SK-N-DZ (cell line): Measurements from ENCODE around the gene EIF2S2.

Experiments
- DNase-seq: peaks from one replicate; pipeline ENCODE4 v3.0.0-alpha.2; 2015; ENCODE audit warnings: low spot score

Gene EIF2S2

GRCh38 chr20:34065260-34065659, 46.8 kb downstream of the EIF2S2 start:
- DNase-seq = no peak

- no peak for DNase-seq
These were observed 47.8 kb downstream of the EIF2S2 start for GRCh38 chr20:34064286-34064685.

DNA sequence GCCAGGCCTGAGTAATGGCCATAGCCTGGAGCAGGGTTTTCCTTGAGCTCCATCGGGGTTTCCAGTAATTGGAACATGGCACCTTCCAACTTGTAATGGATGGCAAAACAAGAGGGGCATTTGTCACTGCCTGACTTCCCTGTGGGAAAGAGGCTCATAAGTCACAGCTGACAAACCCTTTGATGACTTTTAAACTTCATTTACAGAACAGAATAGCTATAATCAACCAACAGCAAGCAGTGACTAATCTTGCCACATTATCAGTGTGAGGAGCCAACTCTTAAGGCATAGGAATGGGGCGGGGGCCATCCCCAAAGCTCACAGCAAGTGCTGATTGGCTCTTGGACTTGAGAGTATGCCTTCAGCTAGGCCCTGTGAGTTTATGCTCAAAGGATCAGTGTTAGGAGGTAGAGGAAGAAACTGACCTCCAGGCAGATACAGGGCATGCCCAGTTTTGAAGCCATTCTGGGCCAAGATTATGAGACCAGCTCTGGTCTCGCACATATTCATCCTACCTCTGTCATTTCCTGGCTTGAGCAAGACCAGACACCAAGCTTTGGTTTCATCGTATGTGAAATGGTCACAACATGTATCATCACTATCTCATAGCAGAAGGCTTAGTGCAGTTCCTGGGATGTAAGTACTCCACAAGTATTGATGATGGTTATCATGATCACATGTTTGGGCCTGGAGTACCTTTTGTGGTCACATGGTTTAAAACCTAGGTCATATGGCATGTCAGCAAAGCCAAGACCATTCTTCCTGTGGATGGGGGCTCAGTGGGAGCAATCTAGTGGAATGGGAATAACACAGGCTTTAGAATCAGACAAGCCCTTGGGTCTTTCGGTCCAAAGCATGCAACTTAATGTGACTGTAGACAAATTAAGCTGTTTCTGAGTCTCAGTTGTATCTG, 49.2 kb downstream of the EIF2S2 start:
- no peak for DNase-seq

- no peak for DNase-seq
These were observed 50.3 kb downstream of the EIF2S2 start for GRCh38 chr20:34061695-34062094.

DNA sequence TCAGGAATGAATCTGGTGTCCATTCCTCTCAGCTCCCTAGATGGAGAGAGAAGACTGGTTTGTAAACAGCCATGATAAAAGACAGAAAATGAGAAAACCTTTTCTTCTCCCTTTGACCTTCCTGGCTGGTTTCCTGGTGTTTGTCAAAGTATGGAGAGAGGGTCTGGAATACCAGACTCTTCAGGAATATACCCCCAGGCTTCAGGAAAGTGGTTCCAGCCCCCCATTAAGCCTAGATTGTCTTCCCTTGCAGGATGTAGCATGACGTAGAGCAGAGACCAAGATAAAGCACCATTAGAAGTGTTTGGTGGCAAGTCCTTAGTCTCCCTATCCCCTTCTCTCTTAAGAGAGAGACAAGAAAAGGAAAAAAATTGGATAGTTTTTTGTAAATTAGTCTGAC, 51.1 kb downstream of the EIF2S2 start:
- DNase-seq = no peak

DNA sequence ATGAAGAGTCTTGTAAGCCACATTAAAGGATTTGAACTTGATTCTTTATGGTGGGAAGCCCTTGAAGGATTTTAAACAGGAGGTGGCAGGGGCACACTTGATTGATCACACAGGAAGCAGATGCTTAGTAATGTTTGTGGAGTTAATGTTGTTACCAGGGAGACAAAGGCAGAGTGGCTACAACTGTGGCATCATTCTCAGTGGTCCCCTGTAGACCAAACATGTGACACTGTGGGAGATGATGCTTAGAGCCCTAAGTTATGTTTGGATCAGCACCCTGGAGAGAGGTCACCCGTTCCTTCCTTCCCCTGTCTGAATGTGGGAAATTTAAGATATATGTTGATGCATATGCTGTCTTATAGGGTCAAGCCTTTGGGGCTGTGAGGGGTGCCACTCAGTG, 53.2 kb downstream of the EIF2S2 start:
- no peak for DNase-seq

GRCh38 chr20:34055290-34055689, 56.8 kb downstream of the EIF2S2 start:
- no peak for DNase-seq

- DNase-seq = no peak
These were observed 59.6 kb downstream of the EIF2S2 start for GRCh38 chr20:34052414-34052813.

DNA sequence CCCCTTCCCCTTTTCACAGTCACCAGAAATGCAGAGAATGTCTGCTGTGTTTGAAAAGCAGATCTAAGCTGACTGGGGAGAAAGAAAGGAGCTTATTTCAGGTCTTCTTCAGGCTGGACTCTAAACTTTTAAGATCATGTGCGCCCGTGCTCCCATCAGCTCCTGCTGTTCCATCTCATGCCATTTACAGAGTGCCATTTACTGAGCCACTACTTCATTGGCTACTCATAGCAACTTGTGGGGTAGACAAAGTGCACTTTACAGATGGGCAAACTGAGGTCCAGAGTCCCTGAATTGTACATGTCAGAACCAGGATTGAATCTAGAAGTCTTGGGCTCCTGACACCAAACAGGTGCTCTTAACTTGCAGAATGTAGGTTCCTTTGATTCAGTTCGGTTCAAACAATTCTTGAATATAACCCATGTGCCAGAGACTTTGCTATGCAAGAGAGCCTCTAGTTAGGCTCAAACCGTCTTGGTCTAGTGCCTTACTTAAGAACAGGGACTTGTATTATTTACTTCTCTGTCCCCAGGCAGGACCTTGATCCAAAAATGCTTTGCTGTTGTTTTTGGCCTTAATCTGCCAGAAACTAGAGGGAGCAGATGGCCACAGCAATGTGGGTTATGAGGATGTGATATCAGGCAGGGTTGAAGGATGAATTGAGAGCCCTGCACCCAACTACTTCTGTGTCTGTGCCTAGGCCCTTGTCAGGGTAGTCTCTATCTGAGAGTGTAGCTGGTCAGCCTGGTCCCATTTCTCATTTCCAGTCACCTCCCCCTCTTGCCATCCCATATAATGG, 61.9 kb downstream of the EIF2S2 start:
- DNase-seq = no peak

DNA sequence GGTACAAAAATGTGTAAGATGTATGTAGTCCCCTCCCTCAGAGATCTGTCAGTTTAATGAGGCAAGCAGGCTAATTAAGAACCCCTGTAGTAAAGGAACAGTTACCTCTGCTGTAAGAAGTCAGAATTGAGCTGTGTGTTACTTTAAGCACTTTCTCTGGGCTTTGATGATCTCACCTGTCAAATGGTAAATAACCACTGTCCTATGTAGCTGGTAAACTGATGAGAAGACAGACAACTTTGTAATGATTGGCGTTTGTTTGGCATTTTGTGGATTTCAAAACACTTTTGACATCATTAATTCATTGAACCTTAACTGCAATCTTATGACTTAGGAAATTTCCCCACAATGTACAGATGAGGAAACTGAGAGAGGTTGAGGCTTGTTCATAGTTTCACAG, 62.7 kb downstream of the EIF2S2 start:
- no peak for DNase-seq

- DNase-seq = no peak
These were observed 64.1 kb downstream of the EIF2S2 start for GRCh38 chr20:34047917-34048316.

DNA sequence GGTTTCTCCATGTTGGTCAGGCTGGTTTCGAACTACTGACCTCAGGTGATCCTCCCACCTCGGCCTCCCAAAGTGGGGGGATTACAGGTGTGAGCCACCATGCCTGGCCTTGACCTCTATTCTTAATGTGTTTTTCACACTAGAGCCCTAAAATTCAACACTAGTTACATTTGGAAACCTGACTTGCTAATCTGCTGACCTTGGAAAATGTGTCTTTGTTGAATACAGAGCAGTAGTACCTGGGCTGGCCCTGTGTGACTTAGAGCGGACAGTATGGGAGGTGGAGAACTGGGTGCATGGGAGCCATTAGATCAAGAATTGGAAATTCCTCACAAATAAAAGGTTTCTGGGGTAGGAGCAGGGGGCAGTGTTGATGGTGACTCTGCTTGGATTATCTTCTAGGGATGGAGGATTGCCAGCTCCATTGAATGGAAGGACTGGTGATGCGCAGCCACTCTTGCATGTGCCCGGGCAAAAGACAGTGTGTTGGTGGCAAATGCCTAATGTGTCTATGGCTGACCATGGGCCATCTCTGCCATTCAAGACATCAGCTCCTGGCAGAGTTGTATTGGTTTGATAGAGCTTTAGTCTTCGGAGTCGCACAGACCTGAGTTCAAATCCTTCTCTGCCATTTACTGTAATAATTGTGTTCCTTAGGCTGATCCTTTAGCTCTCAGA, 64.9 kb downstream of the EIF2S2 start:
- no peak for DNase-seq

- DNase-seq = no peak
These were observed 65.9 kb downstream of the EIF2S2 start for GRCh38 chr20:34045930-34046725.

GRCh38 chr20:34045294-34045693, 66.7 kb downstream of the EIF2S2 start:
- no peak for DNase-seq

GRCh38 chr20:34043025-34043424, 69.0 kb downstream of the EIF2S2 start:
- no peak for DNase-seq

- no peak for DNase-seq
These were observed 69.8 kb downstream of the EIF2S2 start for GRCh38 chr20:34042262-34042661.

DNA sequence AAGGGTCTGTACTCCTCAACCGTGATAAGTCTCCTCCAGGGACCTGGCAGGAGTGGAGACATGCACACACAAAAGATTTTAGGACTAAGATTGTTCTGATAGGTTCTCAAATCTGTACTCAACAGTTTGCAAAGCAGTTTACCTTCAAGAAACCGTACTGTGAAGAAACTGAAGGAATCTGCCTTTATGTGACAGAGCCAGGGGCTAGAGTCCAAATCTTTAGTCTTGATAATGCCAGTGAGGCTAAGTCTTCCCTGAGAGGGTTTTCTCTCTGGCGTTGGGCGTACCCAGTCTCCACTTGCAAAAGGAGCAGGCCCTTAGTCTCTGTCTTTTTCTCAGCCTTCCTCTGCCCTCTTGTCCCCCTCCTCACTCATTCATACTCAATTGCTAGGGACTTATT, 70.8 kb downstream of the EIF2S2 start:
- no peak for DNase-seq

- DNase-seq = no peak
These were observed 71.6 kb downstream of the EIF2S2 start for GRCh38 chr20:34040300-34040995.
